ENCODE results near the gene BTBD1.
"Not testable (repeated sequence)": the region's sequence is repeated elsewhere in the genome, so short reads cannot be mapped to it uniquely, and the experiment has no call there.

The BTBD1 gene

DNA sequence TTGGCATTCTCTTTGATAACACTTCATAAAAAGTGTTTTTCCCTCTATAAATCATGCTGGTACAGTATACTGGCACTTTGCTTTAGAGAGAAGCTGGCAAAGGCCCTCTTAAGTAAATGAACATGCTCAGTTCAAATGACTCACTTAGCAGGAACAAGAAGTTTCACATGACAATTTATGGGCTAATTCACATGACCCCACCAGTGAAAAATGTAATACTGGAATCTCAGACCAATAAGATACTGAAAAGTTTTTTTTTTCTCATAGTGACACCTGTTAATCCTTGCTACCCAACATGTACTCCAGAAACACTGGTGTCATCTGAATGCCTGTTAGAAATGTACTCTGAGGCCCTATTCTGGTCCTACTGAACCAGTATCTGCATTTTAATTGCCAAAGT, 13.9 kb downstream of the BTBD1 start:
- DNase-seq, result no peak

DNA sequence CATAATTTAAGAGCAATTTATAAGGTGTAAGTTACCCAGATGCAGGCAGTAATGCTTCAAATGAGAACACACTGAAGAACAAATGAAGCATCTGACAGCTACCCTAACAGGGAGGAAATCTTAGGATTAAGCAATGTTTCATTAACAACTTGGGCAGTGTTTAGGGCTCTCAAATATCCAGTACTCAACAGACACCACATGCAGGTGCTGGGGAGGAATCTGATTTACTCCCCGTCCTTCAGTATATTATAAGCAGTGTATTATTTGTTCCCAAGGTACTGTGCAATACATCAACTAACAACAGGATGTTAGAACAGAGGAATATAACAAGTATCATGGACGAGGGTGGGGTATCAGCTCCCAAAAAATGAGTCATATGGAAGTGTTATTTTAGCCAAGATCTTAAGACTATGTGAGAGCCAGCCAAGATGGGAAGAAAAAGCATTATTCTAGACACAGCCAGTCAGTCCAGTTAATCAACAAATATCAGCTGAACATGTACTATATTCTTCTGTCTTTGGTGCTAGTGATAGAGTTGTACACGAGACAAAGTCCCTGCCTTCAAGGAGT, 20.4 kb downstream of the BTBD1 start:
- DNase-seq, result no peak

DNA sequence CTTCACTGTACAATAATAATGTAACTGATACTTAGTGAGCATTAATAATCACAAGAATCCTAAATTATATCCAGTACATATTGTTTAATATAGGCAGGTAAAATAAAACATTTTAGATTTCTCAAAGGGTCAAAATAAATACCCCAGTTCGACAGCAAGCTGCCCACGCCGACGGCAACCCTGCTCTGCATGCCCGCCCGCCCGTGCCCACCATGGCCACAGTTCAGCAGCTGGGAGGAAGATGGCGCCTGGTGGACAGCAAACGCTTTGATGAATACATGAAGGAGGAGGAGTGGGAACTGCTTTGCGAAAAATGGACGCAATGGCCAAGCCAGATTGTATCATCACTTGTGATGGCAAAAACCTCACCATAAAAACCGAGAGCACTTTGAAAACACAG, 22.9 kb downstream of the BTBD1 start:
- no peak for DNase-seq

DNA sequence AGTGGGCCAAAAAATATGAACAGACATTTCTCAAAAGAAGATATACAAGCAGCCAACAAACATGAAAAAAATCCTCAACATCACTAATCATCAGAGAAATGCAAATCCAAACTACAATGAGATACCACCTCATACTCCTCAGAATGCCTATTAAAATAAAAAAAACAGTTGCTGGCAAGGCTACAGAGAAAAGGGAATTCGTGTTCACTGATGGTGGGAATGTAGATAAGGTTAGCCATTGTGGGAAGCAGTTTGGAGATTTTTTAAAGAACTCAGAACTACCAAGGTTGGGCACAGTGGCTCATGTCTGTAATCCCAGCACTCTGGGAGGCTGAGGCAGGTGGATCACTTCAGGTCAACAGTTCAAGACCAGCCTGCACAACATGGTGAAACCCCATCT, 27.8 kb downstream of the BTBD1 start:
- no peak for DNase-seq

DNA sequence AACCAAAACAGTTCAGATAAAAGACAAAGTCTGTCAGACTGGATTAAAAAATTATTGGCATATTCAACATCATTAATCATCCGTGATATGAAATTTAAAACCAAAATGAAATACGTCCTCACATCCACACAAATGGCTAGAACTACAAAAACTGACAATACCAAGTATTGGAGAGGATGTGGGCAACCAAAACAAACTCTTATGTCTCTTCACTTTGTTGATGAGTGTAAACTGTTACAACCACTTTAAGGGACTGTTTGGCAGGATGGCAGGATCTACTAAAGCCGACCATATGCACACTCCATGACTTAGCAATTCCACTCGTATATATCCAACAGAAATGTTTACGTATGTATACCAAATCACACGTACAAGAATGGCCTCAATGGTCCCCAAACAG, 30.8 kb downstream of the BTBD1 start:
- DNase-seq, result no peak

DNA sequence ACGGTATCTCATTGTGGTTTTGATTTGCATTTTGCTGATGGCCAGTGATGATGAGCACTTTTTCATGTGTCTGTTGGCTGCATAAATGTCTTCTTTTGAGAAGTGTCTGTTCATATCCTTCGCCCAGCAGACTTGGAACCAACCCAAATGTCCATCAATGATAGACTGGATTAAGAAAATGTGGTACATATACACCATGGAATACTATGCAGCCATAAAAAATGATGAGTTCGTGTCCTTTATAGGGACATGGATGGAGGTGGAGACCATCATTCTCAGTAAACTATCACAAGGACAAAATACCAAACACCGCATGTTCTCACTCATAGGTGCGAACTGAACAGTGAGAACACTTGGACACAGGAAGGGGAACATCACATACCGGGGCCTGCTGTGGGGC, 35.8 kb downstream of the BTBD1 start:
- not testable (repeated sequence) for DNase-seq

DNA sequence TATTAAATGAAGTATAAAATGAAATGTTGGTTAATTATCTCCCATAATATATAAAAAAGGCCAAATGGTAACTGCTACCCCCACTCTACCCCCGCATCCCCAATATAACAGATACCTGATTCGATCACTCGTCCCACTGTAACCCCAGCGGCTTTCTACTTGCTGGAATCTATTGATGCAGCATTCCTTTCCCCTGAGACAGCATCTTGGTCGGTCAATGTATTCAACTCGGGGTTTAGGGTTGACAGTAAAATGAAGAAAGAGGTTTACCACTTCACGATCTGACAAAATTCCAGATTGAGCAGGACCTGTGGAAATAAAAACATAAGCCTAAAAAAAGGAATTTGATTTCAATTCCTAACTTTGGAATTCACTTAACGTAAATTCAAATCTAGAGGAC, 37.0 kb downstream of the BTBD1 start:
- no peak for DNase-seq

DNA sequence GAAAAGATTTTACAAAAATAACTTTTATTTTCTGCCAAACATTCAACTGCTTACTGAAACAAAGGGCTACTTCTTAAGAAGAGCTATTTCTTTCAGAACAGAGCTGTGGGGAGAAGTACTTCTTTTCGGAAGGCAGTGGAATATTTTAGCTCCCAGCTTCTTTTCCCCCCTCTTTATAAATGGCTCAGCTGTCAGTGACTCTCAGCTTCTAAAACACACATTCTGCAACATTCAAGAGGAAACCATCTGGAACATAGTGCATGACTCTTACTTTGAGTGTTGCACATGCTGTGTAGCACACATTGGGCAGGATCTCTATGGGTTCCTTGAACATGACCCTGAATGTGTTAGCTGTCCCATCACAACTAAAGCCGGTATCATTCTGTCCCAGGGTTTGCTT, 48.6 kb downstream of the BTBD1 start:
- no peak for DNase-seq

DNA sequence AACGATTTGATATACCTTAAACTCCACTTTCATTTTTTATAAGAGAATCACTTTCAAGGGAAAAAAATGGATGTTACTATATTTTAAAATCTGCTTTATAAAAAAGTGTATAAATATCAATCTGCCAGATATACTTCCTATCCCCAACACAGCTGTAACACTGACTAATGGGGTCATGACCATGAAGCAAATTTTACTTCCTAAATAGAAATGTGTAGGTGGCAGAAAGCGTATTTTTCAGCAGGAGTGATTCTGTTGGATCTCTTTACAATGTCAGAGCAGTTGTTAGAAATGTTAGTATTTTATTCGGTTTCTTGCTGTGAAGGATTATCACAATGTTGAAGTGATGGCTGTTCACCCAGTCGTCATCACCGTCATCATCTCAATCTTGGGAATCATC, 50.1 kb downstream of the BTBD1 start:
- DNase-seq, result no peak

DNA sequence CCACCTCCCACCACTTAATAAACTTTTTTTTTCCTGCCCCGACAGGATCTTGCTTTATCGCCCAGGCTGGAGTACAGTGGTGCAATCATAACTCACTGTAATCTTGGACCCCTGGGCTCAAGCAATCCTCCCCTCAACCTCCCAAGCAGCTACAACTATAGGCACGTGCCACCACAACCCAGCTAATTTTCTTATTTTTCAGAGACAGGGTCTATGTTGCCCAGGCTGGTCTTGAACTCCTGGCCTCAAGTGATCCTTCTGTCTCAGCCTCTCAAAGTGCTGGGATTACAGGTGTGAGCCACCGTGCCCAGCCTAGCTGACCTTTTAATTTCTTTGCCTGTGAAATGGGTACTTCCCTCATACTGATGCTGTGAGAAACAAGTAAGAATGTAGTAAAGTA, 51.7 kb downstream of the BTBD1 start:
- no peak for DNase-seq

DNA sequence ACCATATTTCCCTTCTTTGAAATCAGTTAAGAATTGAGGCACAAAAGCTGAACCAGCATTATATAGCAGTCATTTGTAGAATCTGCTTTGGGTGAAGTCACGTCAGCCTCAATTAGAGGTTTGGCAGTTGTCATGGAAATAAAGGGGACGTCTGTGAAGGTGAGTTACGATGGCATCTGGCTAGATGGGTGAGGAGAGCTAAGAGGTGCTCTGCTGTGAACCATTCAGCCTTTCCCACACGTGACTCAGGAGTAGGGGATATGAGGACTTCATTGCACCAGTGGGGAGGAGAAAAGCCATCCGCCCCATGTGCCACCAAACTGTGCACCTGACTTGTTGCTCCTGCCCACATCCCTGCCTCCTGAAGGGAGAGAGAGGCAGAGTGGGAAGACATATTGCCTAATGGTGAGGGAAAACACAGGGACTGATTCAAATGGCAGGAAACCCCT, 52.8 kb downstream of the BTBD1 start:
- DNase-seq, result no peak

DNA sequence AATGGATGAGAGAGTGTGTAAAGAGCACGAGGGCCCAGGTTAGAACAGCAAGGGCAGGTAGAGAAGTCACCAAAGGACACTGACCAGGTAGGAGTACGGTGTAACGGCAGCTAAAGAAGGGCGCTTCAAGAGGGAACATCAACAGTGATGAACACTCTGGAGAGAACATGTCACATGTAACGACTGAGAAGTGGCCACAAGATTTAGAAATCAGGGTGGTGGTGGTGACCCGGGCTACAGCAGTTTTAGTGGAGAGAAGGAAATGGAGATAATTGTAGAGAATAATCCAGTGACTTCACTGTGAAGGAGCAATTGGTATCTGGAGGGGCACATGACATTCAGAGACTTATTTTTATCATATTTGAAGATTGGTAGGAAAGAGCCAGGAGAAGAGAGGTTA, 54.4 kb downstream of the BTBD1 start:
- no peak for DNase-seq

DNA sequence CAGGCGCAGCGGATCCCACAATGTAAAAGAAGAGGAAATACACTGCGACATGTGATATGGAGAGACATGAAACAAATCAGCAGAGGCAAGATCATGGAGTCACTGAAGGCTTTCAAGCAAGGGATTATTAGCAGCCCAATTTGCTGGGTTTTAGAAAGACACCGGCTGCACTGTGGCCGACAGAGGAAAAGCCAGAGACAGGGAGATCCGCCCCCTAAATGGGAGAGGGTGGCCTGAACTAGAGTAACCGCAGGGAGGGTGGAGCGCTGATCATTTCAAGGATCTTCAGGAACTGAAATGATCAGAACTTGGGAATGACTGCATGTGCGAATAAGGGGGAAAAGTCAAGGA, 55.0 kb downstream of the BTBD1 start:
- DNase-seq, result no peak

DNA sequence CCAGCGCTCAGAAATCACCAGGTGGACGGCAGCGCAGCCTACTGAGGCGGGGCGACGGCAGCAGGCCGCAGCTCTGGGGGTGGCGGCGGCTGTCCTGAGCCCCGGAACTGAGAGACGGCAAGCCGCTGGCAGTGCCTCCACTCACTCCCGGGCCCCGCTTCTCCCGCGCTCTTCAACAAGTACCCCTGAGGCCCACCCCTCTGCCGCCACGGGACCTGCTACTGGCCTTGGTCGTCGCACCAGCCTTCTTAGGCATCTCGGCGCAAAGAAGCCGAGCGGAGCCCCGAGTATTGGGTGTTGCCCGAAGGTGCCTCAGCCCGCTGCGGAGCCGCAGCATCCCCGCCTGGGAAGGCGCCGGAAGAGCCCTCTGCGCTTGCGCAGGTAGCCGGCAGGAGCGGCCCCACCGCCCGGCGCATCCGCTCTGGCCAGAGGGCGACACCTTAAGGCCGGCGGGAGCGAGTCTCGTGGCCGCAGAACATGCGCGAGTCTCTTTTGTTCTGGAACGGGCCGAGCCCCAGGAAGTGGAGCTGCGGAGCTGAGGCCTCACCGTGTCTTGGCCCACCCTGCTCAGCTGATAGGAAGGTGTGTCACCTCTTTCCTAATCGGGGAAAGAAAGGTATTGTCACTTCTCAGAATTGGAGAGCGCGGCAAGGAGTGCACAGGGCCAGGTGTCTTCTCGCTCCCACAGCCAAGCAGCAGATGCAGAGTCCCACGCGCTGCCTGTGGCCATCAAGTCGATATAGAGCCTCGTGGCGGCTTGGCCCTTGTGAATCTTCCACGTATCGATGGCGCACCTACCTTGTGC, 55.6 kb downstream of the BTBD1 start, which contains the start of gene C15orf40:
Gene C15orf40 (minus strand): TSS at position 369 of the 805 bp plus-strand sequence. CDS start 32 bp downstream, at position 337.
- DNase-seq, result peak; percentile 39

DNA sequence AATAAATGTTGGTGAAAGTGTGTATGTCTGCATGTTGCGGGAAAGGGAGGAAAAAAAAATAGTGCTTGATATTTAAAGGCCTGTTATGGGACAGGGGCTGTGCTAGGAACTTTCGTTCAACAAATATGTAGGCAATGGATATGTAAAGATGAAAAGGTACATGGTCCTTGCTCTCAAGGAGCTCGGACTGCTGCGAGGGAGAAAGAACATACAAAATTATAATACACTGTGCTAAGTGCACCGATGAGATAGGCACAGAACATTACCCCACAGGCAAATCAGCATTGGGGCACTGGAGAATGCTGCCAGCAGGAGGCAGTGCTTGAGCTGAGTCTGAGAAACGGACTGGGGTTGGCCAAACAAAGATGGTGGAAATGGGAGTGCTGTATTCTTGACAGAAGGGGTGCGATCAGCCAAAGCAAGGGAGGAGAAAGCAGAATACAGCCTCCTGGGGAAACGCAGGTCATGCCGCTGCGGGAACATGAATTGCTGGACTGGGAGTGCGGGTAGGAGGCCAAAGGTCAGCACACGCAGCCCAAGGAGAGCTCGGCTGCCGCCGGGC, 56.3 kb downstream of the BTBD1 start:
- no peak for DNase-seq

DNA sequence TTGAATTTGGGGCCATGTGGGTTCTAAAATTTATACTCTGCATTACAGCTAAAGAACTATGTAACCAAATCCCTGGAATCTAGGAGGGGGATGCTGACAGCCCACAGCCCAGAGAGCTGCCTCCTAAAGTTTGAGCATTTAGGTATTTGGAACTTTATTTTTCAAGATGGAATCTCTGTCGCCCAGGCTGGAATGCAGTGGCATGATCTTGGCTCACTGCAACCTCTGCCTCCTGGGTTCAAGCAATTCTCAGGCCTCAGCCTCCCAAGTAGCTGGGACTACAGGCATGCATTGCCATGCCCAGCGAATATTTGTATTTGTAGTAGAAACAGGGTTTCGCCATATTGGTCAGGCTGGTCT, 66.4 kb downstream of the BTBD1 start:
- DNase-seq, result not testable (repeated sequence)

DNA sequence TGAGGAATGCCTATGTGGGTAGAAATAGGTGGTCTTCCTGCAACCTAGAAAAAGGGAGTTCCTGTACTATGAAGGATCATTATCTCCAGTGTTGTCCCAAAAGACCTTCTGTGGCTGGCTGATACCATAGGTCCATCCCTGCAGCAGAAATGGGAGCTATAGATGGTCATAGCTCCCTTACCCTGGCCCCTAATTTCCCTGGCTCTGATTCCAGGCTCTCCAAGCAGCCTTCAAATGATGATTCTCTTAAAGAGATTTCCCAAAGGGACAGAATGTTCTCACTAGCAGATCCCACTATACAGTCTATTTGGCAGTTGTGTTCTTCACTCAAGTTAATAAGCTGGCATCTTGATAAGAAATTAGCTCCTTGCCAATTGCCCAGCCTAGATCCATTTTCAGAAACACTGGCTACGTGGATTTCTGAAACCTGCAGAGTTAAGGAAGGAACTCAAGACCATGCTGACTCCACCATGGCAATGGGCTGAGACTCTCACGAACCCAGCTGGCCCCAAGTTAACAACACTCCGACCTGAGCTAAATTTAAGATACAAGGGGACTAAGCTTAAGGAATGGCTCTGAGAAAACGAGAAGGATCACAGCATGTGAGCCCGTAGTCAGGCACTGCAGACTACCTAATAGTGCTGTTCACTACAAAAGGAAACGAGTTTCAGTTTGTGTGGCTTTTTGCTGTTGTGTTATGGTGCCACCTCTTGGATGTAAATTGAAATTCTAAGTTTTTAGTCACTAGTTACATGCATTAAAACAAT, 67.0 kb downstream of the BTBD1 start:
- DNase-seq, result peak; percentile 4

DNA sequence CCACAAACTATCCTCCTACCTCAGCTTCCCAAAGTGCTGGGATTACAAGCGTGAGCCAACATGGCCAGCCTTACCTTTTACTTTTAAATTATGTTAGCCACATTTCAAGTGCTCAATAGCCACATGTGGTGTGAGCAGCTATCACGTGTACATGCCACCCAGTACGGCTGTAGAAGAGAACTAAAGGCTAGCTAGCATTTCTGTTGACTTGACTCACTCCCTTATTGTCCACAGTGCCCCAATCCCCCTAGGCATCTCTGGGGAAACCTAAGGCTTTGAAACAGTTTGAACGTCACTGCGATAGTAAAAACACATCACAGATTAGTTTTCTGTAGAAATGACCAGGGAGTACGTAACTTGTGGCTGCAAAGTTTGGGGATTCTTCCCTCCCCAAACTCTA, 67.6 kb downstream of the BTBD1 start:
- no peak for DNase-seq

DNA sequence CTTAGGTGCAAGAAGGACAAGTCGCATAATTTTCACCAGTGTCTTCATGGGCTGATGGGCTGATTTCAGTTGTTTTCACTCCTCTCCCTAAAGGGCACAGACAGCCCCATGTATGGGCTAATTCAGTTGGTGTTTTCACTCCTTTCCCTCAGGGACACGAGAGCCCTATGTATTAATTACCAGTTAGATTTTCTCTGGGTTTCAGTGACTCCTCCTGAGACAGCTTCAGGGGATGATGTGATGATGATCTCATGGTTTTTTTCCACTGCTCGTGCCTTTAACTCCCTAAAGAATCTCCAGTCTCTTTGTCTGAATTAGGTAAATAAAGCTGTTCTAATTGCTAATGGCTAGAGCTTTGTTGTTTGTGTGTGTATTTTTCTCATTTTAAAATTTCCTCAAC, 71.1 kb downstream of the BTBD1 start:
- no peak for DNase-seq

DNA sequence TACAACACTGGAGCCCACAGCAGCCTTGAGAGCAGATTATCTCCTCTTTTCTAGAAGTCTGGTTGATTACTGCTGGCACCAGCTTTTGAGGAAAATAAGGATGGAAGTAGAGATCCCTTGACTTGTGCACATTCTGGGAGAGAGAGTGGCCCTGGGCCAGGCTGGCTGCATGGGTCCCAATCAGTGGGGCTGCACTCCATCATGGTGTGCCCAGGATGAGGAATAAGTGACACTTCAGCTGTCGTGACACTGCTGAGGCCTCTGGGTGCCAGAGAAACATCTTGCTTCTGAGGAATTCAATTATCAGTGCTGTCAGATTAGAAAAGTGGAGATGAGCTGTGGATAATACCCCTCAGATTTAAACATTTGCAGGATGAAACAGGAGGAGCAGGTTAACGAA, 72.0 kb downstream of the BTBD1 start:
- DNase-seq, result no peak

DNA sequence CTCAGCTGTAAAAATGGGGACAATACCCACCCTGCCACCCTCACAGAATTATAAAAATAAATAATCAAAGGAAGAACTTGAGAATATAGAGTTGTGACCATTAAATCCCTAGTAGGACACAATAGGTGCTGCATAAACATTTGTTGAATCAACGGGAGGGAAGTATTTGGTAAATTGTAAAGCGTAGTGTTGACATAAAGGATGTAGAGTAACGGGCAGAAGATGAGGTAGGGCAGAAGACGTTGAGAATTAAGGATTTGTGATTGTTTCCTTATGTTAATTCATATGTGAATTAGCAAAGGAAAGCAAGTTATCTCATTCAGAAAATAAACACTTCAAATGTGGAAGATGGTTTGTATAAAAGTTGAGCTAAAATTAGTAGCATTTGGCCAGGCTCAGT, 73.9 kb downstream of the BTBD1 start:
- DNase-seq, result no peak

DNA sequence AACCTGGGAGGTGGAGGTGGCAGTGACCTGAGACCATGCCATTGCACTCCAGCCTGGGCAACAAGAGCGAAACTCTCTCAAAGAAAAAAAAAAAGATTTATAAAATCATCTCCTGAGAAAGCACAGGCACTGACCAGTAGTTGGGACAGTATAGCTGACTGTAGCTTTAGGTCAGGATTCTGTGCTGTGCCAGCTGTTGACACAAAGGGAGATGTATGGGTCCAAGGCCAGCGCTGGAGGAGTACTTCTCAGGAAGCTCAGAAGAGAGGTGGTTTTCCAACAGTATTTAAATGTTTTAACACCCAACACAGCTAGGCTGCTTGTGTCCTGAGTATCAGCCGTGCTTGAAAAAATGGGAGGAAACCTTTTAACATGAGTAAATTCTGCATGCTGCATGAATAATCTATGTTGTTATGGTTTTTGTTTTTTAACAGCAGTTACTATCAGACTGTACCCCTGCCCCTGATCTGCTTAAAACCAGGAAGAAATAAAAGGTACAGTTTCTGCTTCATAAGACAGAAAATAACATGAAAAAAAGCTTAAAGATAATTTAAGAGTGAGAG, 74.5 kb downstream of the BTBD1 start:
- no peak for DNase-seq

DNA sequence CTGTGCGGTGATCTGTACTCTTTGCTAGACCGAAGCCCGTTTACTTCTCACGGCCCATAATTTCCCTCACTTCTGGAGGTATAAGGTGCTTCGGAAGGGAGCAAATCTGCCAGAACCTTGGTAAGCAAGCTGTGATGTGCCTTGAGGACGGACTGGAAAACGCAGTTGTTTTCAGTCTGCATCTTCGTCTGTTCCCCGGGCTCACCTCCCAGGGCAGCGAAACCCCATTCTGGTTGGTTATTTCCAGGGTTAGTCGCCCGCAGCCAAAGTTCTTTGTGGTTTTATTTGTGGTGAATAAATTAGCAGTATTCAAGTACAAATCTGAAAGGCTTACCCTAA, 80.6 kb downstream of the BTBD1 start:
- DNase-seq, result no peak
